NT2/D1 (cell line): Measurements from ENCODE around the gene LRRC4B.

Source experiments
- DNase-seq: peaks from one replicate; pipeline ENCODE4 v3.0.0-alpha.2; 2011; ENCODE audit warnings: low read depth, low spot score
- H3K27me3 ChIP-seq: 2 replicates; pipeline ENCODE4 v1.6.0; 2011; ENCODE audit warnings: mild to moderate bottlenecking; ENCODE audit not compliant: insufficient read length, insufficient read depth
- H3K36me3 ChIP-seq: 2 replicates; pipeline ENCODE4 v1.6.1; 2011; ENCODE audit warnings: mild to moderate bottlenecking, low read length, mixed read lengths; ENCODE audit not compliant: insufficient read depth, insufficient read length
- H3K4me1 ChIP-seq: 2 replicates; pipeline ENCODE4 v1.5.1; 2011; ENCODE audit not compliant: insufficient read depth, insufficient read length
- H3K4me3 ChIP-seq: 2 replicates; pipeline ENCODE4 v1.5.1; 2011; ENCODE audit warnings: low read depth; ENCODE audit not compliant: insufficient read length
- H3K9ac ChIP-seq: 2 replicates; pipeline ENCODE4 v1.6.0; 2011; ENCODE audit warnings: low read depth; ENCODE audit not compliant: insufficient read length
- H3K9me3 ChIP-seq: 2 replicates; pipeline ENCODE4 v1.5.1; 2011; ENCODE audit warnings: mild to moderate bottlenecking, low read length; ENCODE audit not compliant: insufficient read depth
- SUZ12 ChIP-seq: IDR thresholded peaks from 2 replicates; pipeline ENCODE4 v1.6.1; 2011; ENCODE audit not compliant: insufficient read length, insufficient read depth; ENCODE audit errors: extremely low read depth
- YY1 ChIP-seq: IDR thresholded peaks from 2 replicates; pipeline ENCODE4 v1.6.1; 2011; ENCODE audit not compliant: insufficient read length, insufficient read depth
- ZNF274 ChIP-seq: IDR thresholded peaks from 2 replicates; pipeline ENCODE4 v1.6.1; 2011; ENCODE audit warnings: mild to moderate bottlenecking, low read depth, low read length

Gene LRRC4B

DNA sequence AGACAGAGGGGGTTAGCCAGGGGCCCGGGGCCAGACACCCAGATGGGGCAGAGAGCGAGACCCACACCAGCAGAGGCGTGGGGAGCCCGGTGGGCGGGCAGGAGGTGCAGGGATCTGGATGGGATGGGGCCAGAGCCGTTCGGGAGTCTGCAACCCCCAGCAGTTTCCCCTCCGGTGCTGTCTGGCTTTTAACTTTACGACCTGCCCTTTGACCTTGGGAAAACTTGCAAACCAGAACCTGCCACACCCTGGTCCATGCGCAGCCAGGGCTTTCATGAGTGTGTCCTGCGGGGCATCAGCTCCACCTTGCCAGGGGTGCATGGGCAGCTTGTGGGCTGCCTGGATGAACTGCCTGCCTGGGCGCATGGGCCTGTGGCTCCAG lies 67.1 kb downstream of the LRRC4B start:
- H3K4me1 ChIP-seq, result peaks cover 13% of the 10 kb centered on the region
- peaks cover 41% of the 10 kb centered on the region for H3K27me3 ChIP-seq
- H3K36me3 ChIP-seq, result no peaks in the 10 kb centered on the region
- H3K4me3 ChIP-seq, result no peak overlapping the region
- no peak for DNase-seq
- TF ChIP-seq ZNF274, result no peak
- TF ChIP-seq YY1, result no peak
- TF ChIP-seq SUZ12, result no peak
- peak overlapping the region; percentile 32 for H3K9ac ChIP-seq
- no peaks in the 10 kb centered on the region for H3K9me3 ChIP-seq

DNA sequence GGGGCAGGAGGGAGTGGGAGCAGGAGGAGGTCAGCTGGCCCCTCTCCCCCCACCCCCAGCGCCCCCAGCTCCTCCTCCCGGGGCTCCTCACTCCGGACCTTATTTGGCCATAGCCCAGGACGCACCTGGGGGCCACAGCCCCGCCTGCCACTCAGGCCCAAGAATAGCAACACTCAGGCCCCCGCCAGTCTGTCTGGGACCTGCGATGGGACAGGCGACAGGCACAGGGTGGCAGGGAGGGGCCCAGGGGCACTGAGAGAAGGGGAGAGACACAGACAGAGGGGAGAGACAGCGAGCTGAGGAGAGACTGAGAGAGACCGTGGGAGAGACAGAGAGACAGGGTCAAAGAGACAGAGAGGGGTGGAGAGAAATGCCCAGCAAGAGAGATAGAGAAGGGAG lies 67.5 kb downstream of the LRRC4B start:
- TF ChIP-seq SUZ12, result no peak
- TF ChIP-seq ZNF274, result no peak
- no peak for TF ChIP-seq YY1
- H3K36me3 ChIP-seq, result no peaks in the 10 kb centered on the region
- DNase-seq, result no peak
- peaks cover 13% of the 10 kb centered on the region for H3K4me1 ChIP-seq
- H3K9me3 ChIP-seq, result no peaks in the 10 kb centered on the region
- no peak overlapping the region for H3K9ac ChIP-seq
- peaks cover 45% of the 10 kb centered on the region for H3K27me3 ChIP-seq
- no peak overlapping the region for H3K4me3 ChIP-seq

DNA sequence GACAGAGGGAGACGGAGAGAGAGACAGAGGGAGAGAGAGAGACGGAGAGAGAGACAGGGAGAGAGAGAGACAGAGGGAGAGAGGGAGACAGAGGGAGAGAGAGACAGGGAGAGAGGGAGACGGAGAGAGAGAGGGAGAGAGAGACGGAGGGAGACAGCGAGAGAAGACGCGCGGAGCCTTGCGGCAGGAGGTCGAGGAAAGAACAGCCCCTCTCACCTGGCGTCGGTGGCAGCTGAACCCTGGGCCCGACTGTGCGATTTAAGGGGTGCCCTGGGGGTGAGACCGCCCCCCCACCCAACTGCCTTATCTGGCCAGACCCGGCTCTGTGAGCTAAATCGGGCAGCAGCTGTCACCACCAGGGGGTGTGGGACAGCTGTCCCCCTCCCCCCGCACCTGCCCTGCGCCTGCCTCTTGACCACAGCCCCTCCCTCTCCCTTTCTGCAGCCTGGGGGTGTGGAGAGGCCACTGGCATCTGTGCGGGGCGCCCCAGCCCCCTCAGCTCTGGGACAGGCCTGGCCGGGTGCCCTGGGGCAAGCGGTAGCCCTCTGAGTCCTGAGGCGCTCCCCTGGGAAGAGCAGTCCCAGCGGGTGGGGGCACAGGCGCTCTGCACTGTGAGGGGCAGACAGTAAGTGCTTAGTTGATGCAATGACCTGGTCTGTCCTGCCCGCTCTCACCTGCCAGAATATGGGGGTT lies 68.0 kb downstream of the LRRC4B start:
- no peaks in the 10 kb centered on the region for H3K36me3 ChIP-seq
- TF ChIP-seq ZNF274 (no peak), SUZ12 (no peak), YY1 (no peak)
- peaks cover 48% of the 10 kb centered on the region for H3K27me3 ChIP-seq
- H3K9ac ChIP-seq, result no peak overlapping the region
- H3K4me3 ChIP-seq, result peak overlapping the region; percentile 15
- H3K9me3 ChIP-seq, result no peaks in the 10 kb centered on the region
- no peak for DNase-seq
- peaks cover 13% of the 10 kb centered on the region for H3K4me1 ChIP-seq

DNA sequence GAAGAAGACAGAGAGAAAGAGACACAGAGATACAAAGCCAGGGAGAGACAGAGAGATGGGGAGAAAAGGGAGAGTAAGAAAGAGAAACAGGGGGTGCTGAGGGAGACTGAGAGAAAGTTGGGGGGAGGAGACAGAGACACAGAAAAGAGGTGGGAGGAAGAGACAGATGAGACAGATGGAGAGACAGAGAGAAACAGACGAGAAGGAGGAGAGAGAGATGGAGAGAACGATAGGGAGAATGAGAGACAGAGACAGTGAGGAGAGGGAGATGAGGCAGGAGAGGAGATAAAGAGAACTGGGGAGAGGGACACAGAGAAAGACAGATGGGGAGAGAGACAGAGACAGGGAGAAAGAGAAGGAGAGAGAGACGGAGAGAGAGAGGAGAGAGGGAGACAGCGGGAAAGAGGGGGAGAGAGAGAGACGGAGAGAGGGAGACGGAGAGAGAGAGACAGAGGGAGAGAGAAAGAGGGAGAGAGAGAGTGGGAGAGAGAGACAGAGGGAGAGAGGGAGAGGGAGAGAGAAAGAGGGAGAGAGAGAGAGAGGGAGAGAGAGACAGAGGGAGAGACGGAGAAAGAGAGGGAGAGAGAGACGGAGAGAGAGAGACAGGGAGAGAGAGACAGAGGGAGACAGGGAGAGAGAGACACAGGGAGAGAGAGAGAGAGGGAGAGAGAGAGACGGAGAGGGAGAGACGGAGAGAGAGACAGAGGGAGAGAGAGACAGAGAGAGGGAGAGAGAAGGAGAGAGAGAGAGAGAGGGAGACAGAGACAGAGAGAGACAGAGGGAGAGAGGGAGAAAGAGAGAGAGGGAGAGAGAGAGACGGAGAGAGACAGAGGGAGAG lies 69.8 kb downstream of the LRRC4B start:
- no peak overlapping the region for H3K4me3 ChIP-seq
- H3K9me3 ChIP-seq, result no peaks in the 10 kb centered on the region
- H3K9ac ChIP-seq, result no peak overlapping the region
- no peak for DNase-seq
- H3K36me3 ChIP-seq, result no peaks in the 10 kb centered on the region
- H3K4me1 ChIP-seq, result peaks cover 14% of the 10 kb centered on the region
- peaks cover 65% of the 10 kb centered on the region for H3K27me3 ChIP-seq
- TF ChIP-seq YY1, result no peak
- TF ChIP-seq ZNF274, result no peak
- no peak for TF ChIP-seq SUZ12

DNA sequence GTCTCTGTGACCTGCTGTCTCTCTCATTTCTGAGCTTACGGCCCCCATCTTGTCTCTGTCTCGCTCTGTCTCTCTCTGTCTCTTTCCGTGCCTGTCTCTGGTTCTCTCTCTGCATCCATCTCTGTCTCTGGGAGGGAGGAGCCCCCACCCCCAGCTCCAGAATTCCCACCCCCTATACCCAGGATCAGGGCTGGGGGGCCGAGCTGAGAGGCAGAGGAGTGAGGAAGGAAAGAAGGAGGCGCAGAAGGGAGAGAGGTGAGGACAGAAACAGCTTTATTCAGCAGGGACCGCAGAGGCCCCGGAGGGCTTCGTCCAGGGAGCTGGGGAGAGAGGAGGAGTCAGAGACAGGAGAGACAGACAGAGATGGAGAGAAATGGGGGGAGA lies 71.2 kb downstream of the LRRC4B start:
- TF ChIP-seq YY1, result no peak
- TF ChIP-seq ZNF274, result no peak
- no peak for TF ChIP-seq SUZ12
- Histone ChIP-seq H3K36me3 (no peaks in the 10 kb centered on the region), H3K4me3 (no peak overlapping the region), H3K4me1 (peaks cover 16% of the 10 kb centered on the region), H3K9me3 (no peaks in the 10 kb centered on the region), H3K9ac (no peak overlapping the region), H3K27me3 (peaks cover 80% of the 10 kb centered on the region)
- DNase-seq, result no peak

DNA sequence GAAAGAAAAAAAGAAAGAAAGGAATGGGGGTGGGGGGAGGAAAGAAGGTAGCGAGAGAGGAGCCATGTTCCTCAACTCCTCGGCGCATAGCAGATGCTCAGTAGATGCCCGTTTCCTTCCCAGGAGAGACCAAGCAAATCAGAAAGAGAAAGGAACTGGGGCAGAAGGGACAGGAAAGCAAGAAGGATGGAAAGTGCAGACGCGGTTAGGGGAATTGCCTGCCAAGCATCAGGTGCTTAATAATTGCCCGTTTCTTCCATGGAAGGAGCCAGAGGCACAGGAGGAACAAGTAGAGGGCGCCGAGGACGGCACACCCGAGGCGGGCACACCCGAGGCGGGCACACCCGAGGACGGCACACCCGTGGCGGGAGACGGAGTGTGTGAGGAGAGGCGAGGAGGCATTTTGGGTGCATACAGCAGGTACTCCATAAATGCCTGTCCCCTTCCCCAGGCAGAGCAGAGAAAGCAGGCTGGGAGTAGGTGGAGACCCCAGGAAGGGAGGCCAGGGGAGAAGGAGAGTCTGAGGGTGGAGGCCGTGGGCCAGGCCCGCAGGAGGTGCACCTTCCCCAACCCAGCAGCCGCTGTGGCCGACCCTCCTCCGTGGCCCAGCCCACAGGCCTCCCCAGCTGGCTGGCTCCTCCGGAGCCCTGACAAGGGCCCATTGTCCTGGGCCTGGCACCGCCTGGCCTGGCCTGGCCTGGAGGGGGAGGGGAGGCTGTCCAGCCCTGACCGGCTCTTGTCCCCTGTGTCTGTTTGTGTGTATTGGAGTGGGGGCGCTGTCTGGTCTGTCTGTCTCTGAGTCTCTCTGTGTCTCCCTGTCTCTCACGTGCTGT lies 71.8 kb downstream of the LRRC4B start:
- Histone ChIP-seq H3K9me3 (no peaks in the 10 kb centered on the region), H3K9ac (no peak overlapping the region), H3K27me3 (peaks cover 86% of the 10 kb centered on the region), H3K4me1 (peaks cover 11% of the 10 kb centered on the region), H3K4me3 (no peak overlapping the region), H3K36me3 (no peaks in the 10 kb centered on the region)
- no peak for DNase-seq
- TF ChIP-seq ZNF274 (no peak), SUZ12 (no peak), YY1 (no peak)
